Activated T-cell treated with anti-CD3 and anti-CD28 coated beads, Interleukin-2, amount 50 U/mL, for 4 hours (primary cell): ENCODE measurements around the gene F2. TPM values are rescaled to one million over a fixed set of nuclear protein-coding genes. Genes with fewer than 3 reads are reported as not detected.

ENCODE experiments used
- ATAC-seq, 2 donors: fragments of 200-7000 bp; cut with Tn5 transposase; one replicate each; pipeline ENCODE4 v1.10.0; 2021
- DNase-seq: peaks from one replicate; pipeline ENCODE4 v3.0.0-alpha.2; 2020
- H3K27me3 Mint-ChIP-seq: one replicate; pipeline ENCODE4 v1.8.0; 2021; ENCODE audit warnings: low read depth, mixed read lengths
- H3K36me3 Mint-ChIP-seq: one replicate; pipeline ENCODE4 v1.8.0; 2022; ENCODE audit warnings: mixed read lengths; ENCODE audit not compliant: insufficient read depth
- H3K4me1 Mint-ChIP-seq: one replicate; pipeline ENCODE4 v1.8.0; 2021; ENCODE audit warnings: low read depth, mixed read lengths
- H3K4me3 Mint-ChIP-seq: one replicate; pipeline ENCODE4 v1.8.0; 2021; ENCODE audit warnings: mild to moderate bottlenecking, moderate library complexity, mixed read lengths
- H3K9me3 Mint-ChIP-seq: one replicate; pipeline ENCODE4 v1.8.0; 2021; ENCODE audit warnings: mixed read lengths
- total RNA-seq, 3 donors: library from RNA; stranded (reverse); gene quantifications; one replicate each; pipeline ENCODE4 v1.2.1, GENCODE V29; 2021

Gene F2
- total RNA-seq, 3 donors from 2014 or later = 0.40 to 0.81 (median 0.41) TPM

DNA sequence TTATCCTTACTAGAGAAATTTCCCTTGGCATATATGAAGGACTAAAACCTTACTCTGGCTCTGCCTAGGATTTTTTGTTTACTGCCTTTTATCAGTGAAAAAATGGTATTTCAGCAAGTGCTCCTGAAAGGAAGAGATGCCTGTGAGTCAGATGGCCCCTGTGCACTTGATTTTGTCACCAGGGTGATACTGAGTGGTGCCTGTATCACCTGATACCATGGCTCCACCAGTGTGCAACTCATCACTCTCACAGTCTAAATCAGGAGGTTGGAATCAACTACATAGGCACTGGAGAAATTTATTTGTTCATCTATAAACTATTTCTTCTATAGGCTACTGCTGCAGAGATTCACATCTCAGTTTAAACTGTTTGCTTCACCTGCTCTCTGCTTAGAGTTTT is 43.2 kb downstream of the F2 start:
- H3K27me3 Mint-ChIP-seq = no peaks in the 10 kb centered on the region
- peaks cover 44% of the 10 kb centered on the region for H3K36me3 Mint-ChIP-seq
- no peak for DNase-seq
- no peak overlapping the region for H3K4me3 Mint-ChIP-seq
- H3K9me3 Mint-ChIP-seq = no peaks in the 10 kb centered on the region
- no peaks in the 10 kb centered on the region for H3K4me1 Mint-ChIP-seq
- no peak for ATAC-seq

DNA sequence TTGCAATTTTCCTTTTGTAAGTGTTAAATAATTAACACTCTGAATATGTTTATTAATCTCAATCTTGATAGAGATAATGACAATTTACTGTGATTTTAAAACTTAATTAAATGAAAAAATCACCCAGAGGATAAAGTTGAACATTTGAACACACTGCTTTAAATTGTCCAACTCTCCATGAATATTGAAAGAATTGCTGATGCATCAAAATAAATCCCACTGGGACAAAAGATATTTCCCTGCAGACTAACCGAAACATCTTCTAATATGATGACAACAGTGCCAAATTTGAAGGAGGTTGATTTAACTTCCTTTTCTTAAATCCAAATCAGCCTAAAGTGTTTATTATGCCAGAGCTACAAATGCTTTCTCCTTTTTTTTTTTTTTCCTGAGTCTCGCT is 47.6 kb downstream of the F2 start:
- H3K36me3 Mint-ChIP-seq = peaks cover 36% of the 10 kb centered on the region

DNA sequence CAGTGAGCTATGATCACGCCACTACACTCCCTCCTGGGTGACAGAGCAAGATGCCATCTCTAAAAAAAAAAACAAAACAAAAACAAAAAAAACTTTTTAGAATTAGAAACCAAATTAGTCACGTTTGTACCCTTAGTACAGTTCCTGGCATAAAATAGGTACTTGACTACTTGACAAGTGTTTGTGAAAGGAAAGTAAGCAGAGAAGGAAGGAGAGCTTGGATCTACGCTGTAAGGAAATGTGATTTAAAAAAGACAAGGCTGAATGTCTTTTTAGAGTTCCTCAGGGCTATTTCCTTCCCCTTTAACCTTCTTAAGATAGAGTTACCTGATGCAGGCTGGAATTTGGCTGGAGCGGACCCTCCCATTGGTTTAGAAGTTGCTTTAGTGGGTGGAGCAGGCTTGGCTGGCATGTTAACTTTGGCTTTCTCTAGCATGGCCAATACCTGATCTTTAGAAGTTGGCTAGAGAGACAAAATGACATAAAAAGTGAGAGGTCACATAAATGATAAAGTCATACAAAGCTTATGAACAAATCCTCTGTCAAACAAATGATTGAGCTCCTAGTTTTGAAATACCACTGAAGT is 50.7 kb downstream of the F2 start:
- DNase-seq (no peak), ATAC-seq (no peak)
- Mint-ChIP-seq H3K9me3 (no peaks in the 10 kb centered on the region), H3K36me3 (peaks cover 30% of the 10 kb centered on the region), H3K27me3 (no peaks in the 10 kb centered on the region), H3K4me3 (no peak overlapping the region), H3K4me1 (no peaks in the 10 kb centered on the region)

More for the DNA sequence above, 47.6 kb downstream of the F2 start:
- ATAC-seq (no peak), DNase-seq (no peak)
- no peaks in the 10 kb centered on the region for H3K4me1 Mint-ChIP-seq
- H3K4me3 Mint-ChIP-seq = no peak overlapping the region
- H3K9me3 Mint-ChIP-seq = no peaks in the 10 kb centered on the region
- no peaks in the 10 kb centered on the region for H3K27me3 Mint-ChIP-seq

DNA sequence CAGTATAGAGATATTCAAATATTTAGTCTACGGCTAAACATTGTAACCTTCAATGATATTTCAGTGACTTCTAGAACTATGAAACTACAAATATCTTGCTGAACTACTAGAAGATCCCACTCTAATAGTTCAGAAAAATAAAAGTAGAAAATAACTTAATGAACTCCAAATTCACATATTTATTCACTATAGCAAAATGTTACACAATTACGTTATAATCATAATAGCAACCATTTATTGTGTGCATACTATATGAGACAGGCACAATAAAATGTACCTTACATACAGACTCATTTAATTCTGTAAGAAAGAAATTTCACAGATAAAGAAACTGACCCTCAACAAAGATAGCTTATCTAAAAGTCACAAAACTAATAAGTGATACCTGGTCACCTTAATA is 57.9 kb downstream of the F2 start:
- H3K4me3 Mint-ChIP-seq = no peak overlapping the region
- no peak for ATAC-seq
- H3K36me3 Mint-ChIP-seq = peaks cover 43% of the 10 kb centered on the region
- no peak for DNase-seq
- H3K9me3 Mint-ChIP-seq = no peaks in the 10 kb centered on the region
- no peaks in the 10 kb centered on the region for H3K27me3 Mint-ChIP-seq
- H3K4me1 Mint-ChIP-seq = no peaks in the 10 kb centered on the region

DNA sequence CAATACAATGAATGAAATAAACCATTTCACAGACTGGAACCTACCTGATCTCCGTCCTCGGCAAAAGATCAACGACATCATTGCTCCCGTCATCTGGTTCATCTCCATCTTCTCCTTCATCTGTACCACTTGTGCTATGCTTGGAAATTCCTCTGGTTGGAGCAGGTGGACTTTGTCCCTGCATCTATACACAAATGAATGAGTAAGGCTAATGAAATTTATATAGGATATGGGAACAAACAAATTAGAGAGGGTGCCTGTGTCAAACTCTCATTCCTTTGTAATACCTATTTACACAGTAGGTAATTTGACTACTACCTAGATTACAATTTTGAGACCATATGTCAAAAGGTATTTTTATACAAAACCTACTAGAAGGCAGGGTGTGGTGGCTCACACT is 59.4 kb downstream of the F2 start:
- H3K4me3 Mint-ChIP-seq = no peak overlapping the region
- H3K27me3 Mint-ChIP-seq = no peaks in the 10 kb centered on the region
- DNase-seq = no peak
- no peak for ATAC-seq
- H3K4me1 Mint-ChIP-seq = no peaks in the 10 kb centered on the region
- peaks cover 48% of the 10 kb centered on the region for H3K36me3 Mint-ChIP-seq
- H3K9me3 Mint-ChIP-seq = no peaks in the 10 kb centered on the region

Other genes starting within 250 kb of the F2 start
- 10 to 100 TPM; 30.7 to 36.1 (median 31.7) TPM for gene AMBRA1, start 125.2 kb upstream of the F2 start, total RNA-seq
- 1 to 10 TPM; 5.5 to 8.1 (median 5.7) TPM for gene HARBI1, start 102.0 kb upstream of the F2 start, total RNA-seq
- gene ATG13, start 101.7 kb upstream of the F2 start, total RNA-seq = 10 to 100 TPM; 47.4 to 54.8 (median 53.1) TPM
- gene ARHGAP1, start 18.6 kb upstream of the F2 start, total RNA-seq = 10 to 100 TPM; 52.9 to 63.8 (median 53.4) TPM
- 10 to 100 TPM; 14.2 to 16.9 (median 14.8) TPM for gene ZNF408, start 18.2 kb upstream of the F2 start, total RNA-seq
- gene CKAP5, start 127.1 kb downstream of the F2 start, total RNA-seq = 10 to 100 TPM; 62.9 to 71.8 (median 65.5) TPM
- gene LRP4, start 199.3 kb downstream of the F2 start, total RNA-seq = under 1 TPM; 0.11 to 0.13 (median 0.13) TPM
- 10 to 100 TPM; 12.9 to 15.0 (median 14.3) TPM for gene CSTPP1, start 217.5 kb downstream of the F2 start, total RNA-seq